ENCODE results near the gene PRKCE. TPM values are rescaled to one million over a fixed set of nuclear protein-coding genes. Genes with fewer than 3 reads are reported as not detected.

The PRKCE gene
- total and polyA plus RNA-seq, 2 of the 8 experiments (the other 6 are each of a cell fraction or from before 2014, with no cell fraction given) = 0.54 to 2.1 TPM

DNA sequence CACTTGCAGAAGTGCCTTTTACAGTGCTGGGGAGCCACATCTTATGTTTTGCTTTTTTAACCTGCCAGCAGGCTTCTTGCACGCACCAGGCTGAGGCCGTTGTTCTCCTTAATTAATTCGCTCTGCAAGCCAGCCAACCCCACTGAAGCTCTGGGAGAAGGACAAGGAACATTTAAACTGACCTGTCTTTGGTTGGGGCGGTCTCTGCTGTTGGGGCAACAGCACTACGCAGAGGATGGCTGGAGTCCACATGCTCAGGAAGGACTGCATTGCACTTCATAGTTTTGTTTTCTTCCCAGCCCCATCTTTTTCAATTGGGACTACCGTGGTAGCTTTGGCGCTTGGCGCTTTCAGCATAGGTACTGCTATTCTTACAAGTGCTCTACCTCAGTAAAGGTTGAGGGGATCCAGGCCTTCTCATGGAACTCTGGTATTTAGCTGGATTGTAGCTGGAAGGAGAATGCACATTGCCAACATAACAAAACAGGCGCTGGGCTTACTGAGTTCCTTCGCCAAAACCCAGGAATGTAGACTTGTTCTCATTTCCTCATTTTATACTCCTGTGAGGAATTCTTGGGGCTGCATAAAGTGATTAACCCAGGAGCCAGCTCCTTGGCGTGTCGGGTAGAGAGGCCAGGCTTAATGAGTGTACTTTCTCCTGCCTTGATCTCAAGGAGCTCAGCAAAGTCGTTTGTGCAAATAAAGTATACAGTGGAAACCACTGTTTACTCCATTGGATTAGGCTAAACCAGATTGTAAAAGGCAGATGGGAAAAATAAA lies 146.2 kb downstream of the PRKCE start:
- WGBS, 2 experiments (ENCODE audit: extremely low coverage in 1 of 2, insufficient coverage in 1 of 2, insufficient read length in 1 of 2, insufficient replicate concordance in 2 of 2, low coverage in 1 of 2, low lambda C conversion rate in 2 of 2, missing lambda C conversion rate in 1 of 2) = 89% methylated on average over 13 of the region's 13 CpGs; no CpG with 5 or more reads in 1 of the 2 experiments
- FAIRE-seq (no peak), DNase-seq (ENCODE audit: low read depth in 1 of 2, low spot score in 2 of 2) (no peak)
- CTCF ChIA-PET (ENCODE audit: partially characterized antibody) = interaction anchor here (0.7 to 12.5 kb wide), 17 partner anchors 10 to 163 kb away, joined by 3 to 136 read pairs (median 4); no protein-coding TSS in a partner anchor
- Histone ChIP-seq H3K79me2 (ENCODE audit: control insufficient read depth in 1 of 2, insufficient read depth in 2 of 2, low read length in 2 of 2) (no peaks in the 10 kb centered on the region), H4K20me1 (replicated peaks in 1 of 2; ENCODE audit: control insufficient read depth in 1 of 2, insufficient read depth in 2 of 2, low read length in 2 of 2) (no peaks in the 10 kb centered on the region), H3K79me1 (ENCODE audit: low read depth, low read length) (no peaks in the 10 kb centered on the region), H3K27ac (ENCODE audit: low read depth, low read length) (no peak overlapping the region), H2AK5ac (ENCODE audit: low read depth, low read length) (no peak overlapping the region), H3K14ac (ENCODE audit: insufficient read length) (no peak overlapping the region), H4K91ac (replicated peaks; ENCODE audit: insufficient read length, low read length) (no peak overlapping the region), H2AFZ (ENCODE audit: low read length) (no peak overlapping the region), H3K9ac (replicated peaks in 1 of 4; ENCODE audit: extremely low read depth in 1 of 4, low read depth in 3 of 4, low read length in 3 of 4) (no peak overlapping the region), H3K23me2 (ENCODE audit: low read depth, low read length) (no peaks in the 10 kb centered on the region), H2BK5ac (ENCODE audit: low read depth, low read length) (no peak overlapping the region), H3K36me3 (ENCODE audit: control insufficient read depth in 2 of 4, insufficient read depth in 4 of 4, low read length in 3 of 4) (no peaks in the 10 kb centered on the region), H2BK15ac (ENCODE audit: low read length) (no peak overlapping the region), H3K56ac (replicated peaks; ENCODE audit: insufficient read length, low read depth, low read length) (no peak overlapping the region), H2BK20ac (ENCODE audit: low read length) (no peak overlapping the region), H3K18ac (ENCODE audit: extremely low read depth, low read length) (no peak overlapping the region; the same call in 1 of the 2 replicates), H3K4me2 (ENCODE audit: insufficient read depth in 1 of 2, low read depth in 2 of 2, low read length in 2 of 2) (no peak overlapping the region), H2BK120ac (replicated peaks; ENCODE audit: low read depth, low read length) (no peak overlapping the region), H2BK12ac (ENCODE audit: low read depth, low read length) (no peak overlapping the region), H3K9me3 (ENCODE audit: insufficient read depth in 2 of 2, low read depth in 1 of 2, low read length in 1 of 2) (no peaks in the 10 kb centered on the region), H3K4me3 (ENCODE audit: extremely low read depth in 1 of 4, insufficient read depth in 2 of 4, low read depth in 3 of 4, low read length in 4 of 4) (no peak overlapping the region), H3K4me1 (replicated peaks in 1 of 4; ENCODE audit: control insufficient read depth in 3 of 4, insufficient read depth in 4 of 4, low read length in 3 of 4) (peaks cover 0 to 1% (median 0%) of the 10 kb centered on the region in 4 experiments; a peak in 1 of 7 replicates), H3K4ac (replicated peaks; ENCODE audit: insufficient read length, low read depth, low read length) (no peak overlapping the region), H4K5ac (ENCODE audit: insufficient read length, low read depth, low read length) (no peak overlapping the region), H3K27me3 (replicated peaks in 1 of 4; ENCODE audit: control insufficient read depth in 3 of 4, extremely low read depth in 1 of 4, insufficient read depth in 3 of 4, low read length in 3 of 4) (no peaks in the 10 kb centered on the region; a peak in 1 of 7 replicates), H3K23ac (ENCODE audit: insufficient read length) (no peak overlapping the region), H4K8ac (ENCODE audit: extremely low read depth, insufficient read depth, low read length) (no peak overlapping the region)
- POLR2A ChIA-PET (ENCODE audit: partially characterized antibody) = no interaction called here
- TF ChIP-seq RXRA (IDR thresholded peaks at IDR 0.05; ENCODE audit: insufficient read depth, low read depth, low read length) (no peak), CBX5 (IDR thresholded peaks at IDR 0.05; ENCODE audit: low read depth, low read length) (no peak), ASH2L (IDR thresholded peaks at IDR 0.05; ENCODE audit: low read length) (no peak), SIN3A (conservative IDR thresholded peaks at IDR 0.05 in 1 of 2, IDR thresholded peaks at IDR 0.05 in 1 of 2; ENCODE audit: low read depth in 1 of 2, low read length in 2 of 2) (no peak), RBBP5 (IDR thresholded peaks at IDR 0.05; ENCODE audit: borderline replicate concordance, low read depth, low read length) (no peak), RAD21 (IDR thresholded peaks at IDR 0.05 in 1 of 2, conservative IDR thresholded peaks at IDR 0.05 in 1 of 2; ENCODE audit: low read depth in 2 of 2, low read length in 2 of 2) (peak; percentile 27 to 41; a peak in 2 of 4 replicates), JUND (IDR thresholded peaks at IDR 0.05; ENCODE audit: low read length) (no peak), BRCA1 (IDR thresholded peaks at IDR 0.05; ENCODE audit: low read depth, low read length) (no peak)
- TF ChIP-seq, protein P1, sequence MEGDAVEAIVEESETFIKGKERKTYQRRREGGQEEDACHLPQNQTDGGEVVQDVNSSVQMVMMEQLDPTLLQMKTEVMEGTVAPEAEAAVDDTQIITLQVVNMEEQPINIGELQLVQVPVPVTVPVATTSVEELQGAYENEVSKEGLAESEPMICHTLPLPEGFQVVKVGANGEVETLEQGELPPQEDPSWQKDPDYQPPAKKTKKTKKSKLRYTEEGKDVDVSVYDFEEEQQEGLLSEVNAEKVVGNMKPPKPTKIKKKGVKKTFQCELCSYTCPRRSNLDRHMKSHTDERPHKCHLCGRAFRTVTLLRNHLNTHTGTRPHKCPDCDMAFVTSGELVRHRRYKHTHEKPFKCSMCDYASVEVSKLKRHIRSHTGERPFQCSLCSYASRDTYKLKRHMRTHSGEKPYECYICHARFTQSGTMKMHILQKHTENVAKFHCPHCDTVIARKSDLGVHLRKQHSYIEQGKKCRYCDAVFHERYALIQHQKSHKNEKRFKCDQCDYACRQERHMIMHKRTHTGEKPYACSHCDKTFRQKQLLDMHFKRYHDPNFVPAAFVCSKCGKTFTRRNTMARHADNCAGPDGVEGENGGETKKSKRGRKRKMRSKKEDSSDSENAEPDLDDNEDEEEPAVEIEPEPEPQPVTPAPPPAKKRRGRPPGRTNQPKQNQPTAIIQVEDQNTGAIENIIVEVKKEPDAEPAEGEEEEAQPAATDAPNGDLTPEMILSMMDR (IDR thresholded peaks at IDR 0.05; ENCODE audit: control extremely low read depth in 1 of 3, insufficient read depth in 1 of 3, low read depth in 1 of 3, low read length in 3 of 3) = peak in 2 of 3 experiments; percentile 6 to 19; a peak in 2 of 4 replicates
